ENCODE results near the gene ARL6IP4.
A peak's percentile ranks its signal among the peaks of the same experiment; 100 is the strongest.

The ARL6IP4 gene

DNA sequence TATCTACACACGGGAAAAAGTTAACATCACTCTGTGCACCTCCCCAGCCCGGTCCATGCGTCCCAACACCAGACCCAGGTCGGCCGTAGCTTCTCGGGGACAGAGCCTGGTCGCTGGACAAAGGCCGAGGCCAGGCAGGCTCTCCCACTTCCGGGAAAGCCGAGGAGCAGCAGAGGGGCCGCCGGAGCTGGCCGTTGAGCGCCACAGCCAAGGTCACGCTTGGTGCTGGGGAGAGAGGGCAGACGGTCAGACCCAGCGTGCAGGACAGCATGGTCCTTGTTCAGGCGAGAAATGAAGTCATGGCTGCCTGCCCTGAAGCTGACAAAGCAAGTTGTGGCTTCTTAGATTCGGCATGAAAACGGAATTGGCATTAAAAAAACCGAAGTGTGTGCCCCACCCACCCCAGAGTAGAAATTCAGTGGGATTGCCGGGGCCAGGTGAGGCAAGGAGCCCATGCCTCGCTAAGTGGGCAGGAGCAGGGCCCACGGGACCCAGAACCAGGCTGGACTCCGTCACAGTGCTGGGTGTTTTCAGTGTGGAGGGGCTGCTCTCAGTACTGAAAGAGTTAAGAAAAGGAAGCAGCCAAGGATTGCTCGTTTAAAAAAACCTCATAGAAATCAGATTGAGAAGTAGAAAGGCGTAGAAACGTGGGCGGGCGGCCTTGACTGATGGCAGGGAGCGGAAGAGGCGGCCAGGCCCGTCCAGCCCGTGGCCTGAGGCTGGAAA, 4.3 kb downstream of the ARL6IP4 start:
- TF ChIP-seq, protein P1, sequence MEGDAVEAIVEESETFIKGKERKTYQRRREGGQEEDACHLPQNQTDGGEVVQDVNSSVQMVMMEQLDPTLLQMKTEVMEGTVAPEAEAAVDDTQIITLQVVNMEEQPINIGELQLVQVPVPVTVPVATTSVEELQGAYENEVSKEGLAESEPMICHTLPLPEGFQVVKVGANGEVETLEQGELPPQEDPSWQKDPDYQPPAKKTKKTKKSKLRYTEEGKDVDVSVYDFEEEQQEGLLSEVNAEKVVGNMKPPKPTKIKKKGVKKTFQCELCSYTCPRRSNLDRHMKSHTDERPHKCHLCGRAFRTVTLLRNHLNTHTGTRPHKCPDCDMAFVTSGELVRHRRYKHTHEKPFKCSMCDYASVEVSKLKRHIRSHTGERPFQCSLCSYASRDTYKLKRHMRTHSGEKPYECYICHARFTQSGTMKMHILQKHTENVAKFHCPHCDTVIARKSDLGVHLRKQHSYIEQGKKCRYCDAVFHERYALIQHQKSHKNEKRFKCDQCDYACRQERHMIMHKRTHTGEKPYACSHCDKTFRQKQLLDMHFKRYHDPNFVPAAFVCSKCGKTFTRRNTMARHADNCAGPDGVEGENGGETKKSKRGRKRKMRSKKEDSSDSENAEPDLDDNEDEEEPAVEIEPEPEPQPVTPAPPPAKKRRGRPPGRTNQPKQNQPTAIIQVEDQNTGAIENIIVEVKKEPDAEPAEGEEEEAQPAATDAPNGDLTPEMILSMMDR (IDR thresholded peaks at IDR 0.05; ENCODE audit: extremely low read depth, missing control alignments) = no peak
- DNase-seq (ENCODE audit: low spot score) = peak; percentile 23

- TF ChIP-seq, protein P1 (IDR thresholded peaks at IDR 0.05; ENCODE audit: extremely low read depth, missing control alignments) = no peak
- peak; percentile 32 for DNase-seq (ENCODE audit: low spot score)
Observed at GRCh38 chr12:122985338-122986257, 5.1 kb downstream of the ARL6IP4 start.

DNA sequence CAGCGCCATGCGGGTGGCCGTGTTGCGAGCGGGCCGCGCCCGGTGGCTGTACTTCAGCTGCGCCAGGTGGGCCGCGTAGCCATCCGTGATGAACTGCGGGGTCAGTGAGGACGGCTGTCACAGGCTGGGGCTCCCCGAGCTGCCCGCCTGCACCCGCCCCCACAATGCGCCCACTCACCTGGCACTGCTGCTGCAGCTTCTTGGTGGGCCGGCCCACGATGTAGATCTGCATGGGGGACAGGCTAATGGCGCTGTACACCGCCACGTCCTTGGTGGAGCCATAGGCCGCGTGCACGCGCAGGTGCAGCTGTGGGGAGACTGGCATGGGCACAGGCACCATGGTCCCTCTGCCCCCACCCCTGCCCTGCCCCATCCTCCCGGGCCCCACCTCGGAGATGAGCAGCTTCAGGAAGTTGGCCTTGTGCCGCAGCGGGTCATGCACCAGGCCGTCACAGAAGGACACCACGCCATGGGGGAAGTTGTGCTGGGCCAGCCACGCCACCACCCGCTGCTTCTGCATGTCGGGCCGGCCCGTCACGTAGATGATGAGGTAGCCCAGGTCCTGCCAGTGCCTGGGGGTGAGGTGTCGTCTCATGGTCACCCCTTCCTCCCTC, 5.9 kb downstream of the ARL6IP4 start:
- peak; percentile 27 for DNase-seq (ENCODE audit: low spot score)
- TF ChIP-seq, protein P1 (IDR thresholded peaks at IDR 0.05; ENCODE audit: extremely low read depth, missing control alignments) = no peak

- TF ChIP-seq, protein P1 (IDR thresholded peaks at IDR 0.05; ENCODE audit: extremely low read depth, missing control alignments) = no peak
Observed at GRCh38 chr12:122987086-122987951, 6.8 kb downstream of the ARL6IP4 start.

GRCh38 chr12:122988036-122988435, 7.6 kb downstream of the ARL6IP4 start:
- no peak for DNase-seq (ENCODE audit: low spot score)
- TF ChIP-seq, protein P1 (IDR thresholded peaks at IDR 0.05; ENCODE audit: extremely low read depth, missing control alignments) = no peak

More at GRCh38 chr12:122987086-122987951, 6.8 kb downstream of the ARL6IP4 start:
- DNase-seq (ENCODE audit: low spot score) = no peak

GRCh38 chr12:122988612-122989212, 8.2 kb downstream of the ARL6IP4 start:
- TF ChIP-seq, protein P1 (IDR thresholded peaks at IDR 0.05; ENCODE audit: extremely low read depth, missing control alignments) = no peak
- DNase-seq (ENCODE audit: low spot score) = no peak

All from GM20000 (cell line).